GM19035 (cell line): ENCODE data around the gene TFB1M.
"Not testable (repeated sequence)": the region's sequence is repeated elsewhere in the genome, so short reads cannot be mapped to it uniquely, and the experiment has no call there.

Experiments used
- ATAC-seq: cut with Tn5 transposase; IDR thresholded peaks from one replicate; pipeline ENCODE4 v1.9.1; 2021; ENCODE audit not compliant: unreplicated experiment

The TFB1M gene

GRCh38 chr6:155303361-155303870 lies 10.9 kb downstream of the TFB1M start:
- ATAC-seq: no peak

GRCh38 chr6:155301867-155302266 lies 12.4 kb downstream of the TFB1M start:
- ATAC-seq: no peak

GRCh38 chr6:155297669-155298068 lies 16.6 kb downstream of the TFB1M start:
- no peak for ATAC-seq

- ATAC-seq: no peak
Observed at GRCh38 chr6:155292711-155293110, 21.6 kb downstream of the TFB1M start.

GRCh38 chr6:155291291-155291690 lies 23.0 kb downstream of the TFB1M start:
- no peak for ATAC-seq

- no peak for ATAC-seq
Observed at GRCh38 chr6:155290491-155290890, 23.8 kb downstream of the TFB1M start.

GRCh38 chr6:155287762-155288161 lies 26.5 kb downstream of the TFB1M start:
- ATAC-seq: no peak

- ATAC-seq: no peak
Observed at GRCh38 chr6:155284775-155285174, 29.5 kb downstream of the TFB1M start.

GRCh38 chr6:155278319-155279049 lies 35.8 kb downstream of the TFB1M start:
- no peak for ATAC-seq

GRCh38 chr6:155276638-155277037 lies 37.6 kb downstream of the TFB1M start:
- no peak for ATAC-seq

GRCh38 chr6:155275808-155276480 lies 38.3 kb downstream of the TFB1M start:
- ATAC-seq: no peak

- ATAC-seq: no peak
Observed at GRCh38 chr6:155274533-155274932, 39.8 kb downstream of the TFB1M start.

- no peak for ATAC-seq
Observed at GRCh38 chr6:155274106-155274505, 40.2 kb downstream of the TFB1M start.

- ATAC-seq: no peak
Observed at GRCh38 chr6:155273431-155273830, 40.9 kb downstream of the TFB1M start.

- no peak for ATAC-seq
Observed at GRCh38 chr6:155272353-155273232, 41.7 kb downstream of the TFB1M start.

GRCh38 chr6:155271145-155271544 lies 43.1 kb downstream of the TFB1M start:
- no peak for ATAC-seq

GRCh38 chr6:155270561-155271091 lies 43.7 kb downstream of the TFB1M start:
- no peak for ATAC-seq

- ATAC-seq: no peak
Observed at GRCh38 chr6:155269765-155270164, 44.5 kb downstream of the TFB1M start.

- ATAC-seq: not testable (repeated sequence)
Observed at GRCh38 chr6:155268088-155268867, 46.0 kb downstream of the TFB1M start.

GRCh38 chr6:155267411-155267810 lies 46.9 kb downstream of the TFB1M start:
- no peak for ATAC-seq
